Osteocyte (in vitro differentiated cells): ENCODE data around the gene SND1. TPM values are rescaled to one million over a fixed set of nuclear protein-coding genes. Genes with fewer than 3 reads are reported as not detected.

Experiments
- DNase-seq: peaks from one replicate; pipeline ENCODE4 v3.0.0; 2021; ENCODE audit warnings: mixed read lengths; ENCODE audit not compliant: unreplicated experiment; ENCODE audit errors: extremely low spot score
- H3K27ac Mint-ChIP-seq: one replicate; pipeline ENCODE4 v1.8.0; 2021; ENCODE audit warnings: mild to moderate bottlenecking, mixed read lengths; ENCODE audit not compliant: unreplicated experiment
- H3K27me3 Mint-ChIP-seq: one replicate; pipeline ENCODE4 v1.8.0; 2021; ENCODE audit warnings: mixed read lengths; ENCODE audit not compliant: unreplicated experiment
- H3K36me3 Mint-ChIP-seq: one replicate; pipeline ENCODE4 v1.8.0; 2021; ENCODE audit warnings: mixed read lengths; ENCODE audit not compliant: unreplicated experiment
- H3K4me1 Mint-ChIP-seq: one replicate; pipeline ENCODE4 v1.8.0; 2021; ENCODE audit warnings: mixed read lengths; ENCODE audit not compliant: unreplicated experiment
- H3K4me3 Mint-ChIP-seq: one replicate; pipeline ENCODE4 v1.8.0; 2021; ENCODE audit warnings: mild to moderate bottlenecking, moderate library complexity, mixed read lengths; ENCODE audit not compliant: unreplicated experiment
- H3K9me3 Mint-ChIP-seq: one replicate; pipeline ENCODE4 v1.8.0; 2021; ENCODE audit warnings: mixed read lengths; ENCODE audit not compliant: unreplicated experiment
- CTCF ChIP-seq: fragments of 200-600 bp; sonication (generic); IDR thresholded peaks from 2 replicates; pipeline ENCODE4 v1.5.0; 2021; ENCODE audit warnings: antibody characterized with exemption, mild to moderate bottlenecking, moderate library complexity
- total RNA-seq: library from RNA; stranded (reverse); gene quantifications from 2 replicates; pipeline ENCODE4 v1.2.1, GENCODE V29; 2021

Gene SND1
- total RNA-seq, 1 donor from 2014 or later = 229 TPM

DNA sequence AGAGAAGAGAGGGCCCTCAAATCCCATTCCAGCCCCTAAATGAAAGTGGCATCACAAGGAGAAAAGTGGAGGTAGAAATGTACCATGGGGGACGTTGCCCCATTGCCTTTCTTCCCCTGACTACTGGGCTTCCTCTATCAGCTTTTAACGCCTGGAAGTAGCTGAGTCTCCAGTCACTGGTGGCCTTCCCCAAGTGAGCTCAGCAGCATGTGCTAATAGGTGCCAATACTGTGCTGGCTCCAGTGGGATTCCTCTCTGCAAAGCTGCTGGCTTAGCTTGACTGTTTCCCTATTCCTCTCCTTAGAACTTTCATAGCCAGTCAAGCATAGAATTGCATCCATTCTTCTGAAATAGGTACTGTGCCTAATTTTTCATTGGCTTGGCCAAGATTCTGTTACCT is 346.7 kb downstream of the SND1 start:
- Mint-ChIP-seq H3K27ac (no peak overlapping the region), H3K4me3 (no peak overlapping the region), H3K27me3 (no peaks in the 10 kb centered on the region), H3K36me3 (peaks cover 10% of the 10 kb centered on the region), H3K9me3 (no peaks in the 10 kb centered on the region), H3K4me1 (peaks cover 48% of the 10 kb centered on the region)
- no peak for TF ChIP-seq CTCF
- DNase-seq = no peak

DNA sequence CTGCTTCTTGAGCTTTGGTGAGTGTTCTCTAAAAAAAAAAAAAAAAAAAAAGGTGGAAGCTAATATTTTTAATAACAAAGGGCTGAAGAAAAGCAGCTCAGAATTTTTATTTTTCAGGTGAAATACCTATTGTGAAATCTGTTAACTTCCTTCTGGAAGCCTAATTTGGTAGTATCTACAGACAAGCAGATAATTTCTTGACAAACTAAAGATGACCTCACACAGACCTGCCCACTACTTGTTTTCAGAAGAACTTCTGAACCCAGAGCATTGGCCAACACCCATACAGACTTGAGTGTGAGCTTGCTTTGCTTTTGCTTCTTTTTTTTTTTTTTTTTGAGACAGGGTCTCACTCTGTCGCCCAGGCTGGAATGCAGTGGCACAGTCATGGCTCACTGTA is 348.1 kb downstream of the SND1 start:
- no peak for TF ChIP-seq CTCF
- H3K4me1 Mint-ChIP-seq = peaks cover 39% of the 10 kb centered on the region
- H3K36me3 Mint-ChIP-seq = peaks cover 7% of the 10 kb centered on the region

GRCh38 chr7:128000854-128001265 is 348.9 kb downstream of the SND1 start:
- Mint-ChIP-seq H3K36me3 (peaks cover 8% of the 10 kb centered on the region), H3K9me3 (no peaks in the 10 kb centered on the region), H3K27ac (no peak overlapping the region), H3K27me3 (no peaks in the 10 kb centered on the region), H3K4me1 (peaks cover 31% of the 10 kb centered on the region), H3K4me3 (no peak overlapping the region)
- no peak for DNase-seq
- no peak for TF ChIP-seq CTCF

More for the DNA sequence above, 348.1 kb downstream of the SND1 start:
- no peak overlapping the region for H3K4me3 Mint-ChIP-seq
- DNase-seq = no peak
- H3K9me3 Mint-ChIP-seq = no peaks in the 10 kb centered on the region
- no peaks in the 10 kb centered on the region for H3K27me3 Mint-ChIP-seq
- no peak overlapping the region for H3K27ac Mint-ChIP-seq

DNA sequence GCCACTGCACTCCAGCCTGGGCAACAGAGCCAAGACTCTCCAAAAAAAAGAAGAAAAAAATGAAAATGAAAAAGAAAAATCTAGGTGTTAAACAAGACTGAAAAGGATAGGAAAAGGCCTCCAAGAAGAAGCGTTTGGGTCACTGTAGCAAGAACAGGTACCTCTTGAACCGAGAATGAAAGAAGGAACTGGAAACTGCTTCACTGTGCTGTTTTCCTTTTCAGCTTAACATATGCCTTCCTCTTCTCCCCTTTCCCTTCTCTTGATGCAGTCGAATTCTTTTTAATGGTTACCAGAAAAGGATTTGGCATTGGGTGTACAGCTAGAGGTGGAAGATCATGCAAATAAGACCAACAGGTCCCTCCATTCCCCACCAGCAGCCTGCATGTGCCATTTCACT is 351.2 kb downstream of the SND1 start:
- peaks cover 10% of the 10 kb centered on the region for H3K4me1 Mint-ChIP-seq
- no peak overlapping the region for H3K4me3 Mint-ChIP-seq
- H3K27me3 Mint-ChIP-seq = no peaks in the 10 kb centered on the region
- DNase-seq = no peak
- no peaks in the 10 kb centered on the region for H3K9me3 Mint-ChIP-seq
- H3K27ac Mint-ChIP-seq = no peak overlapping the region
- no peak for TF ChIP-seq CTCF
- peaks cover 8% of the 10 kb centered on the region for H3K36me3 Mint-ChIP-seq

DNA sequence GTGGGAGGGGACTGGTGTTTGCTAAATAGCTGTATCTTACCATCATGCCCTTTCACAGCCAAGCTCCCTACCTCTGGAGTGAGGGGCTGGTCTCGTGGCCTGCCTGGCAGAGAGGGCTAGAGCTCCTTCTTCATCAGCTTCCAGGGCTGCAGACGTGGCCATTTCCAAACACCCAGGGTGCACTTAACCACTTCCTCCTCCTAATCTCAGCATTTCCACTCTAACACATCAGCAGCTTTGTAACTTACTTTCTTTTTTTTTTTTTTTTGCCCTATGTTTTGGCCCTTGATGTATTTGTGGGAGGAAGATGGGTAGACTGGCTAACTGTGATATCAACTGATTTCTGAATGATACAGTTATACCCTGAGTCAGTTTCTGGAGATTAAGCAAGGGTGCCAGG is 351.8 kb downstream of the SND1 start:
- no peak for TF ChIP-seq CTCF
- no peak overlapping the region for H3K27ac Mint-ChIP-seq
- H3K36me3 Mint-ChIP-seq = peaks cover 8% of the 10 kb centered on the region
- H3K9me3 Mint-ChIP-seq = no peaks in the 10 kb centered on the region
- H3K4me3 Mint-ChIP-seq = no peak overlapping the region
- no peaks in the 10 kb centered on the region for H3K27me3 Mint-ChIP-seq
- no peak for DNase-seq
- peaks cover 7% of the 10 kb centered on the region for H3K4me1 Mint-ChIP-seq
